Measurements from ENCODE around the gene GATA5.
"Not testable (repeated sequence)": the region's sequence is repeated elsewhere in the genome, so short reads cannot be mapped to it uniquely, and the experiment has no call there.

GATA5 gene

DNA sequence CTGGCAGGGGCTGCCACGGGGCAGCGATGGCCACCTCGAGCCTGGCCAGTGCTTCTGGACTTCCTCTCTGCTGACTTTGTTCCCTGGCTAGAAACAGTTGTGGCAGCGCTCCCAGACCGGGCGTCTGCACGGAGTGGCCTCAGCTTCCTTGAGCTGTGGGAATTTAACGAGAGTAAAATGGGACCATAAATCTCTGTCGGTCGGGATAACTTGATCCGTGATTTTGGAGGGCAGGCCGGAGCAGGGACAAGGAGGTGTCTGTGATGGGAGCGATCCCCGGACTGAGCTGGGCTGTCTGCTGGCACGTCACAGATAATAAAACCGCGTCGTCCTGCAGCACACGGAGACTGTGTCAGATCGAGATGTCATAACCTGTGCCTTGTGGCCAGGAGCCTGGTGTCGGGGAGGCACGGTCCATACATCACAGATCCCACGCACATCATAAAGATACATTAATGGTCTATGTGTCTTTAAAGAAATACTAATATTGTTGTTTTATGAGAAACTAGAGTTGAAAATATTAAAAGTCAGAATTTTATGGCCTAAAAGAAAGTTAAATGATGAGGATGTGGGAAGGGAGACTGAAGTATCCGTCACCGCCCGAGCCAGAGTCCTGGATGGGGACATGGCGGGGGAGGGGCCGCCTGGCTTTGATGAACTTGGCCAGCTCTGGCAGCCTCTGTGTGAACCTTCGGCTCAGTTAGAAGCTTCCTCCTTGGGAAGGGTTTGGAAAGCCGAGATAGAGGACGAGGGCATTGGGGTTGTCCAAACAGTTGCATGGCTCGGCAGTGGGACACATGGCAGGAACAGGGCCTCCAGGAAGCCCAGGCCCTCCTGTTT lies 41.9 kb downstream of the GATA5 start:
- DNase-seq (ENCODE audit: low read depth in 2 of 2, low spot score in 1 of 2), result no peak

DNA sequence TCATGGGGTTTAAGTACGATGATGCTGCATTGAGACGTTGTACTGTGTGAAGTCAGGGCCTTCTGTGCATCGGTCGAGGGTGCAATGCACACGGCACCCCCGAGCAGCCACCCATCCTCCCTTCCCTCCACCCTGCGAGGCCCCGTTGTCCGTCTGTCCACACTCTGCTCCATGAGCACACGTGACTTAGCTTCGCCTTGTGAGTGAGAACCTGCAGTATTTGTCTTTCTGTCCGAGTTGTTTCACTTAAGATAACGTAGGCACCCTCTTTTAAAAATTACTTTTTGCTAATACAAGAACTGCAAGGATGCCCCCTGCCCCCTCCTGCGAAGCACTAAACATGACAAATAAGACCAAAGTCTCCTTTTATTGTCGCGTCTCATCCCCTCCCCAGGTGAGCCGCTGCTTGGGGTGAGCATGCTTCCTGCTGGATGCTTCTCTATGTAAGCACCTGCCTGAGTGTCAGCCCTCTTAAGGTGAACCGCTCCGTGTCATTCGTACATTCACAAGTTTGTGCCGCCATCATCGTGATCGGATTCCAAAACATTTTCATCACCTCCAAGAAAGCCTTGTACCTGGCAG lies 44.8 kb downstream of the GATA5 start:
- no peak for DNase-seq (ENCODE audit: low read depth in 2 of 2, low spot score in 1 of 2)

DNA sequence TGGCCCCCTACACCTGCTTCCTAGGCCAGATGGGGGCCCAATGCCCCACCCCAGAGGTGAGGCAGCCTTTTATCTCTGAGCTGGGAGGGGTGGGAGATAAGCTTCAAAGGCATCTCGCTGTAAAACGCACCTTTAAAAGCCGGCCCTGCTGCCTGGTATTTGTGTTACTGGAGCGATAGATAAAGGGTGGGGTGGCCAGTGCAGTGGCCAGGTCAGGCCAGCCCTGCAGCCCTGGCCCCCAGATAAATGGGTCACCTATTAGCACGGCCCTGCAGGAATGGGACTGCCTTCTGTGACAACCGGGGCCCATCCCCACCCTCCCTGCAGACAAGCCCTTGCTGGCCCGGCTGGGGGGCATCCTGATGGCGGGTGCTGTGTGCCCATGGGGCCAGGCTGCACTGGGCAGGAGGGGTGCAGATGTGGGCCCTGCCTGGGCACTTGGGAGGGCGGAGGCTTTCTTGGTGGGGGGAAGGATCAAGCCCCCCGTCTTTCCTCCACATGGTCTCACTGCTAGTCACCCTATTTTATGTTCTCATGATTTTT lies 45.4 kb downstream of the GATA5 start:
- no peak for DNase-seq (ENCODE audit: low read depth in 2 of 2, low spot score in 1 of 2)

DNA sequence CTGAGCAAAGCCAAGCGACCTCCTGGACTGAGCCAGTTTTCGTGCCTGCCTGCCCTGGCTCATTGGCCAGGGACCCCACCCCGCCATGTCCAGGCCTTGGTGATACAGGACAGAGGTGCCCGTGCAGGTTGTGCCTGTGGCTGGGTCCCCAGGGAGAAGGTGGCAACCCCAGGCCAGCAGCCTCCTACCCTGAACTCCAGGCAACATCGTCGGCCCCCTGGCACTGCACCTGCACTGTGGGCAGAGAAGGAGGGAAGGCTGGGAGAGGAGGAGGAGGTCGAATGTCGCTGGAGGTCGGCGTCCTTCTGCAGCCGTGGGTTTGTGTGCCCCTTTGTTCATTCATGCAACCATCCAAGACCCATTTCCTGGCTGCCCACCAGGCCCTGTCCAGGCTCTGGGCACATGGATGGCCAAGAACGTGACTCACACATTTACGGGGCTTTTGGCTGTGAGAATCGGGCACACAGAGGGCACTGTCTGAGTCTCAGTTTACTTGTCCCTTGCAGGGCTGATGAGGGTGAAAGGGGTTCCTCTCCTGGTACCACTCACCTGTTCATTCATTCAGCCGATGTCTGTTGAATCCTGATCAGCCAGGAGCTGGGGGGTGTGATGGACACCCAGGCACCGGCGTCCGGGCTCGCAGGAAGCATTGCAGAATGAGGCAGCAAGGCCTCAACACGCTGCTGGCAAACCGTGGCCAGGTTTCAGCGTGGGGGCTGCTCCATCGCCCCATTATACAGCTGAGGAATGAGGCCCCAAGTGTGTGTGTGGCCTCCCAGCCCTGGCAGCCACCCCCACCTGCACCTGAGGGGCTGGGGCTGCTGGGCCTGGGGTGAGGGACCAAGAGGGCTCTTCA lies 46.1 kb downstream of the GATA5 start:
- DNase-seq (ENCODE audit: low read depth in 2 of 2, low spot score in 1 of 2), result no peak

DNA sequence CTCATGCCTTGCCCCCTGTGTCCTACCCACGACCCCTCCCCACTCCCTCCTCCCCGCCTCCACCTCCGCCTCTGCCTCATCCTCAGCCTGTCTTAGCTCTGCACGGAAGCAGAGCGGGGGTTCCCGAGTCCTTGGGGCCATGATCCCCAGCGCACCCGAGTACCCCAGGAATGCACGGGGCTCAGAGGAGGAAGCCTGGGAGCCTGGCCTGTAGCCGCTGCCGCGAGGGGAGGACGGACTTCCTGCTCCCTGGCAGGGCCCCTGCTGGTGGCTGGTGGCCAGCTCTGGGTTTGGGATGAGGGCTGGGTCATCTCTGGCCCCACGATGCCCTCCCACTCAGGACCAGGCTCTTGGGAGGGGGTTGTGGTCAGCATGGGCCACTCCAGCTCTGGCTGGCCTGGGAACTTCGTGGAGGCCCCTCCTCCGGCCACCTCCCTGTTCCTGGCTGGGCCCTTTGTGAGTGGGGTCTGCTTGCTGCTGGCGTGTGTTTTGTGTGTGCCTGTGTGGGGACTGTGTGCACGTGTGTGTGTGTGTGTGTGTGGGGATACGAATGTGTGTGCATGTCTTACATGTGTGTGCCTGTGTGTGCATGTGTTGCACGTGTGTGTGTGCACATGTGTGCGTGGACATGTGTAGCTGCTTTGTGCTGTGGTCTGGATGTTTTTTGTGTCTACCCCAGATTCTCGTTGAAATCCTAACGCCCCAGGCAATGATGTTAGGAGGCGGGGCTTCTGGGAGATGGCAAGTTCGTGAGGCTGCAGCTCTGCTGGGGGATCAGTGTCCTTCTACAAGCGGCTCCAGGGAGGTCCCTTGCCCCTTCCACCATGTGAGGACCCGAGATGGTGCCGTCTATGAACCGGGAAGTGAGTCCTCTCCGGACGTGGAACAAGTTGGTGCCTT lies 47.1 kb downstream of the GATA5 start:
- DNase-seq (ENCODE audit: low read depth in 2 of 2, low spot score in 1 of 2), result no peak

DNA sequence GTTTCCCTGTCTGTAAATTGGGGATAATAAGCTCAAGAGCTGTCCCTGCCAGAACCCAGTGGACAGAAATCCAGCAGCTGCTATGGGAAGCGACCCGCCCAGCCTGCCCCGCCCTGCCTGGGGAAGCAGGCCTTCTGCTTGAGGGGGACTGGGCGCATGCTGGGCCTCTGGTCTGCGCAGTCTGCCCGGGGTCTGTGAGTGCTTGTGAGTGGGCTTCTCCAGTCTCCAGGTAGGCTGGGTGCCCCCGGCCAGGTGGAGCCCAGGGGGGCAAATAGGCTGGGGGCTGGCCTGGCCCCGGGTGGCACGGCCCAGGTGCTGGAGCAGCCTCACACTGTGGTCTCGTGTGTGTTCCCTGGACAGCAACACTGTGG lies 47.8 kb downstream of the GATA5 start:
- no peak for DNase-seq (ENCODE audit: low read depth in 2 of 2, low spot score in 1 of 2)

DNA sequence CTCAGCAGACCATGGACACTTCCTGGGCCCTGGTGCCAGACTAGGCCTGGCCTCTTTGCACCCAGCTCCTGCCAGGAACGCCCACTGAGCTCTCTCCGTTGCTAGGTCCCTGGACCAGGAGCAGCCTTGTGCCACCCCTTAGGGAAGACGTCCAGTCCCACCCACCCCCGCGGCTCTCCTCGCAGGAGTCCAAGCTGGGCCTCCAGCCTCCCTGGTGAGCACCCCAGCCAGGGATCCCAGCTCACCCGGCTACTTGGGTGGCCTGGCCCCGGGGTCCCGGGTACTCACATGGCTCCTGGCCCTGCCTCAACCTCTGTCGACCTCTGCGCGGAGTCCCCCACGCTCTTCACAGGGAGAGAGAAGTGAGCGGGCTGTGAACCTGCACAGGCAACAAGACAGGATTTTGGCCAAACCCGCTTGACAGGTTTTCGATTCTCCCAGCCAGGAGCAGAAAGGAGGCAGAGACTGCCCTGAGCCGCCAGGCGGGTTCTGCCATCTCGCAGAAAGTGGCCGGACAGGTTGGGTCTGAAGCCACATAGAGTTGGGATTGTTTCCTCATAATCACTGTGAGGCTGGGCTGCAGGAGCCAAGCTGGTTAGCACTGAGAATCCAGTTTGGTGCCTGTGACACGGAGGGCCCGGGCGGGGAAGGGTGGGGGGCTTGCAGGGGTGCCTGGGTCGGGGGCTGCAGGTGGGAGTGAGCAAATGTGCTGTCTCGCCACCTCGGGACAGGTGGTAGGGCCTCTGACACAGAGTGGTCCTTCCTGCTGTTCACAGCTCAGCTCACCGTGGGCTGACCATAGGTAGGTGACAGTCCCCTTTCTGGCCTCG lies 48.4 kb downstream of the GATA5 start, which contains the start of gene RBBP8NL:
Gene RBBP8NL (minus strand): TSS at position 368 of the 830 bp plus-strand sequence. CDS start 7,892 bp downstream, outside the sequence.
- DNase-seq (ENCODE audit: low read depth in 2 of 2, low spot score in 1 of 2), result no peak

DNA sequence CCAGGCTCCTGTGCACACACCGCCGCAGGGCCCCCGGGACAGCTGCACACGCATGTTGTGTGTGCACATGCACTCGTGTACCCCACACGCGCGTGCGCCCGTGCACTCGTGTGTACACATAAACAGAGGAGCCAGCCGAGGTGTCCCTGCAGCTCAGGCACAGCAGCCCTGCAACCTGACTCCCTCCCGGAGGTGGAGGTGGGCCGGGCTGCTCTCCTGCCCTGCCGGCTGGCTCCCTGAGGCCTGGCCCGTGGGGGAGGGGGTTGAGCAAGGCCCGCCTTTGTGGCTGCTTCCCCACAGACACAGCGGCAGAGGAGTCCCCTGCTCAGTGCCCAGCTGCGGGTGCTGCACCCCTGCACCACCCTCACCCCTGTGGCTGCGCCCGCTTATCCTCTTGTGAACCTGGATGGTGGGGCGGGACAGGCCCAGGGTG lies 49.1 kb downstream of the GATA5 start:
- DNase-seq (ENCODE audit: low read depth in 2 of 2, low spot score in 1 of 2), result no peak

DNA sequence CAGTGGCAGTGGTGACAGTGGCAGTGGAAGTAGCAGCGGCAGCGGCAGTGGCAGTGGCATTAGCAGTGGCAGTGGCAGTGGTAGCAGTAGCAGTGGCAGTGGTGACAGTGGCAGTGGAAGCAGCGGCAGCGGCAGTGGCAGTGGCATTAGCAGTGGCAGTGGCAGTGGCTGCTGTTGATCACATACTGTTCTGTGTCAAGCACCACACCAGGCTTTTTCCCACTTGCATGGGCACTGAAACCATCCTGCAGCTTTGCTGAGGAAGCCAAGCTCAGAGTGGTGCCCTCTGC lies 49.8 kb downstream of the GATA5 start:
- DNase-seq (ENCODE audit: low read depth in 2 of 2, low spot score in 1 of 2), result not testable (repeated sequence)

DNA sequence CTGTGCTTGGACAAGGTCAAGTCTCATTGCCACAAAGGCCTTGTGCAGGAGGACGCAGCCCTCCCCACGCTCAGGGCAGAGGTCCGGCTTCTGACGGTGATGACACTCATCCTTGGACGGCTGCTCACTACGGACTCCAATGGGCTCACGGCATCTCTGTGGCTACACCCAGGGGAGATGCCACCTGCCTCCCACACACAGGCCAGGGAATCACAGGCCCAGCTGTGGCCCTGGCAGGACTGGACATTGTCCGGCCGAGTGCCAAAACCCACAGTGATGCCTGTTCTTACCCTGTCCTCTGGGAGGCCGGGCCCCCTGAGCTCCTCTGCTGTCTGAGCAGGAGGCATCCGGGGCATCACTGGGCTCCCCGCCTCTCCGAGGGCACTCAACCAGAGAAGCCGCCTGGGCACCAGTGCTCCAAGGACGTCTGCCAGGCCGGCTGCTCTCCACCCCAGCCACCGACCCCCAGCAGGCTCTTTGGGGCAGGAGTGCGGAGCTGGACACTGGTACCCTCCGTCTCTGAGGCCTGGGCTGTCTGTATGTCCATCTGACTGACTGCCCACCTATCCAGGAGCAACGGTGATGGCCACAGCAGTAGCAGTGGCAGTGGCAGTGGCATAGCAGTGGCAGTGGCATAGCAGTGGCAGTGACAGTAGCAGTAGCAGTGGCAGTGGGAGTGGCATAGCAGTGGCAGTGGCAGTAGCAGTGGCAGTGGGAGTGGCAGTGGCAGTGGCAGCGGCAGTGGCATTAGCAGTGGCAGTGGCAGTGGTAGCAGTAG lies 50.3 kb downstream of the GATA5 start:
- no peak for DNase-seq (ENCODE audit: low read depth in 2 of 2, low spot score in 1 of 2)

DNA sequence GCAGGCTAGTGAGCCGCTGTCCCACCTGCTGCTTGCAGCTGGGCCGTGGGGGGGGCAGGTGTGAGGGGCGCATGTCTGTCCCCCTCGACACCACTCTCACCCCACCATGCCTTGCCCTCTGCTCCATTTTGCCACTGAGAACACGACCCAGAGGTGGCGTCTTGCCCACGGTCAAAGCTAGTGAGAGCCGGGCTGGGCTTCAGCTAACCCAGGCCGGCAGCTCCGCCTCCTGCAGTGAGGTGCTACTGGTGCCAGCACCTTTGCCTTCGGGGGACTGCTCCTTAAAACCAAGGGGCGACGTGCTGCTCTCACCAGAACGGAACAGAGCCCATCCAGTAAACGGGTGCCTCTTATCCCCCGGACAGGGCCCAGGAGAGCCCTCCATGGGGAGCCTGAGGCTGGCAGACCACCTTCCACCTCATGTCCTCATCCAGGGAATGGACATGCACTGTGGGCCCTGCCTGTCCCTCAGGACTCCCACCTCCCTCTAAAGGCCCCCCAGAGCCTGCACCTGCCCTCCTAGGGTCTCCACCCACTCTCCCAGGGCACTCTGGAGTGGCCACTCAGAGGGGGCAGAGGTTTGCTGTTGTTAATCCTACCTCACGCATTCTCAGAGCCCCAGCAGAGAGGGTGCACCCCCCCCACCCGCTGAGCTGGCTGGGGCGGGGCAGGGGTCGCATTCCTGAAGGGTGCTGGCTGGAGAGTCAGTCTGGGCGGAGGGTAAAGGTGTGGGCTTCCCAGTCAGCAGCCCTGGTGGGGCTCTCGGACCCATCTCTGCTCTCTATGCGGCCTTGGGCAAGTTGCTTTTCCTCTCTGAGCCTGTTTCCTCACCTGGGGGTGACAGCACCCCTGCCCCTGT lies 51.3 kb downstream of the GATA5 start:
- DNase-seq (ENCODE audit: low read depth in 2 of 2, low spot score in 1 of 2), result no peak

DNA sequence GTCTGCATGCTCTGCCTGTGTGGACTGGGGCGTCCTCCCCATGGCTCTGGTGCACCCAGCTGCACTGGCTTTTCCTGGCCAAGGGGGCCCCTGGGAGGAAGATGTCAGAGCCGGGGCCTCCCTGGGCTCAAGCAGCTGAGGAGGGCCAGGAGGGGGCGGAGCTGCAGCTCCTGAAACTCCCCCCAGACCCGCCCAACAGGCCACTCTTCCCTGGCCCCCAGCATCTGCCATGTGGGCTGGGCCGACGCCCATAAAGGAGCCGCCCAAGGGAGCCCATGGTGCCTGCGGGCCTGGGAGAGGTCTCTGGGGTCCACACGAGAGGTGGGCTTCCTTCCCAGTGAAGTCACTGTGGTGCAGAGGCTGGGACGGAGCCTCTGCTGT lies 52.5 kb downstream of the GATA5 start:
- no peak for DNase-seq (ENCODE audit: low read depth in 2 of 2, low spot score in 1 of 2)

DNA sequence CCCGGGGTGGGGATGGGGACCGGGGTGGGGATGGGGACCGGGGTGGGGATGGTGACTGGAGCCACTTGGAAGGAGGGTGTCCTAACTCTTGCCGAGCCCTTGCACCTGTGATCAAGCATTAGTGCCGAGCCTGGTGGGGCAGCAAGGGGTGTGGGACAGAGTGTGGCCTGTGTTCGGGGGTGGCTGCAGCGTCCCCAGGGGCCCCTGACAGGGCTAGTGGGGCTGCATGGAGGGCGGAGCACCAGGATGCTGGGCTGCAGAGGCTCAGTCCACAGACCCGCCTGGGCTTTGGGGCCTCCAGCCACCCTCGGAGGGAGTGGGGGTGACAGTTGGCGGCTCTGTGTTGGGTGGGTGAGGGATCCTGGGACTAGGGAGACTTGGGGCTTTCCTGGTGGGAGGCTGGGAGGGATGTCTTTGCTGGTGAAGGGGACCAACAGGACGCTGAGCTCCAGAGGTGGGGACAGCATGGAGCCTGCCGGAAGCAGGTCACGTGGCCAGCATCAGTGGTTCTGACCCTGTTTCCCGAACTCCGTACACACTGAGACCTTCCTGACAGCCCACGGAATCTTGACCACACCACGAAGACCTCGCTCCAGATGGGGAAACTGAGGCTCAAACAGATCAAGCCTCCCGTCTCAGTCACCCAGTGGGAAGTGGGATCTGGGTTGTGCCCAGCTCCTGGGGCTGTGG lies 53.0 kb downstream of the GATA5 start:
- no peak for DNase-seq (ENCODE audit: low read depth in 2 of 2, low spot score in 1 of 2)

DNA sequence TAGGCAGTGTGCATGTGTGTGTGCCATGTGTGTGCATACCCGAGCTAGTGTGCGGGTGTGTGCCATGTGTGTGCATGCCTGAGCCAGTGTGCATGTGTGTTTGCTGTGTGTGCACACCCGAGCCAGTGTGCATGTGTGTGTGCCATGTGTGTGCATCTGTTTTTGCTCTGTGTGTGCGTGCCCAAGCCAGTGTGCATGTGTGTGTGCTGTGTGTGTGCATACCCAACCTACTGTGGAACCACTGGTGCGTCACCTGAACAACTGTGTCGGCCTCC lies 54.1 kb downstream of the GATA5 start:
- no peak for DNase-seq (ENCODE audit: low read depth in 2 of 2, low spot score in 1 of 2)

DNA sequence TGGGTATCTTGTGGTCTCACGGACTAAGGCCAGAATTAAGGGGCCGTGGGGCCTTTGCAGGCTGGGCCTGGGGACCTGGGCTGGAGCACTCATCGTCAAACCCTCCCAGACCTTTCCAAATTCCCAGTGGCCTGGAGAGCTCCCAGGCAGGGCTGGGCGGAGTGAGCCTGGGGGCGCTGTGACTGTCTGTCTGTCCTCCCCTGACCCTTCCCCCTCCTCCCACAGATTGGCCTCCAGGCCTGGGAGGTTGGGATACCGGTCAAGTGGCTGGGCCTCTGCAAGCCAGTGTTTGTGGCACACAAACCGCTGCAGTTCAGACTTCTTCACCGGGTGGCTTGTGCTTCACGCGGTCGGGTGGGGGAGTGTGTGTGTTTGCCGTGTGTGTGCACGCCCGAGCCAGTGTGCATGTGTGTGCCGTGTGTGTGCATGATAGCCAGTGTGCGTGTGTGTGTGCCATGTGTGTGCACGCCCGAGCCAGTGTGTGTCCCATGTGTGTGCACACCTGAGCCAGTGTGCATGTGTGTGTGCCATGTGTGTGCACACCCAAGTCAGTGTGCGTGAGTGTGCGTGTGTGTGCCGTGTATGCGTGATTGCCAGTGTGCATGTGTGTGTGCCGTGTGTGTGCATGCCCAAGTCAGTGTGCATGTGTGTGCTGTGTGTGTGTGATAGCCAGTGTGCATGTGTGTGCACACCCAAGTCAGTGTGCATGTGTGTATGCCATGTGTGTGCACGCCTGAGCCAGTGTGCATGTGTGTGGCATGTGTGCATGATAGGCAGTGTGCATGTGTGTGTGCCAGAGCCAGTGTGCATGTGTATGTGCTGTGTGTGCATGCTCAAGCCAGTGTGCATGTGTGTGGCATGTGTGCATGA lies 54.7 kb downstream of the GATA5 start:
- no peak for DNase-seq (ENCODE audit: low read depth in 2 of 2, low spot score in 1 of 2)

DNA sequence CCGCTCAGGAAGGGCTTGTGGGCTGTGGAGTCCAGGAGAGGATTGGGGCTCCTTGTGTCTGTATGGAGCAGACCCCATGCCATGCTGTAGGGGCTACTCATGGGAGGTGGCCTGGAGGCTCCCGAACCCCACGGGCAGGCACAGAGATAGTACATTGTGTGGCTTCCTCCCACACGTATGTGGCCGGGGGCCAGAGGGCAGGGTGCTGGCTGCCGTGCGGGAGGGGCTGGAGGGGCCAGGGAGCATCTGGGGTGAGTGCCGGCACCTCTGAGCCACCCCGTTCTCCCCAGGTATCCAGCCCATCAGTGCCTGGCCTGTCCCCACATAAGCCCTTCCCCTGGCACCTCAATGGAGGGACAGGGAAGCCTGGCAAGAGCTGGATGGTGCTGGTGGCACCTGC lies 56.0 kb downstream of the GATA5 start:
- DNase-seq (ENCODE audit: low read depth in 2 of 2, low spot score in 1 of 2), result no peak
